Anterior cingulate cortex (tissue), 58 donors: ENCODE measurements around the gene FRS2.

ENCODE experiments used
- DNase-seq, 58 donors: peaks; one replicate each; lab custom pipeline; 2025; lab: John Stamatoyannopoulos, UW

The FRS2 gene

DNA sequence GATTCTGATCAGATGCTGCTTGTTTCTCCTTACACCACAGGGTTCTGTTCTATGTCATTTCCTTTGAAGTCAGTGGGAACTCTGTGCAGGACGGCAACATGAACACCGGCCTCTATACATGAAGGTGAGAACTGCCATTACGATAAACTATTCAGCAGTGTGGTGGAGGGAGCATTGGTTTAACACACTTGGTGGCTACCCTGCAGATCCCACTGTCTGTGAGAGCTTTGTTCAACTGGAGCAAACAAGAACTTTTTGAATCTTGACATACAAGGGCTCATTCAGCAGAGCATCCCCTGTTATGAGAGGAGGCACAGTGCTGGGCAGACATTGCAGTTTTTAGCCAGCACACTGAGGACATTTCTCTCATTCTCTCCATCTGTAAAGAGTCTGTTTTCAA, 10.7 kb upstream of the FRS2 start:
- peak in 27 of 58 donors; percentile 6 to 88 (median 34) for DNase-seq

DNA sequence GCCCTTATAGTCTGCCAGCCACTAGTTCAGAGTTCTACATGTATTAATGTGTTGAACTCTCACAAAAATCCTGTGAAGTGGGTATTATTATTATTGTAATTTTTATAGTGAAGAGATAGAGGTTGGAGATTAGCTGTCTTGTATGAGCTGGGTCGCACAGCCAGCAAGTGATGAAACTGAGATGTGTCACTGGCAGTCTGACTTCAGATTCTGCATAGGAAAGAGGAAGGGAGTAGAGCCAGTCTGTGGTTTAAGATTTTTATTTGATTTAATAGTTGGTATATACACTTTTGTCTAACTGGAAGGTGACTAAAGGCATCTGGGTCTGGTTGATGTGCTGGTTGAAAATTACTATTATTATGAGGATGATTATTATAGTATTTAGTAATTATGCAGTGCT, 5.8 kb upstream of the FRS2 start:
- DNase-seq = no peak

DNA sequence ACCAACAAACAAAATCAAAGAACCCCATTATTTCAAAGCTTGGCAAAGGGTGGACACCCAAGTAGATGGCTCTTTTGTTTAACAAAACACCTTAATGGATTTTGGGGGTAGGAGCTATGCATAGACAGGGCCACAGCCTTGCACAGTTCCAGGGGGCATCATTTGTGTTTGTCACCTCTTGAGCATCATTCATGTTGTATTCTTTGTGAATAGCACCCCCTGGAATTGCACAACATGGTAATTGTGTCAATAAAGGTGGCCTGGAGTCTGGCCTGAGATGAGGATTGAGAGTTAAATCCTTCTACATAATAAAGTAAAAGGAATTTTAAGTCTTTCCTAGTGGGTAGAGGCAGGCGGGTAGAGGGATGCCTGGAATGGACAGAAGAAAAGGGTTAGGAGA, 3.3 kb upstream of the FRS2 start:
- DNase-seq = no peak

DNA sequence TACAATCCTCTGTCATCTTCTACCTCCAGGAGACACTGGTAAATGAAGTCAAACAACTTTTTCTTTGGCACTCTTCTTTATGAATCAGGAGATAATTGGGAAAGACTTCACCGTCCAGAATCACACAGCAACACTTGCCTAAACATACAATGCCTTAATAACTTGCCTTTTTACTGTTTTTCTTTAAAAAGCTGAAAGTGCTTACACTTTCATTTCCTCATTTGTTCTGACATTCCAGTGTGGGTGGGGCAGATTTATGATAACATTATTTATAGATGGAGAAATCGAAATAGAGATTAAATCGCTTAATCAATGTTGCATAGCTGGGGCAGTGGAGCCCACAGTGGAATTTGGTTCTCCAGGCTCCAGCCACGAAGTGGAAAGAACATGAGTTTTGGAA, 2.8 kb upstream of the FRS2 start:
- DNase-seq = no peak

DNA sequence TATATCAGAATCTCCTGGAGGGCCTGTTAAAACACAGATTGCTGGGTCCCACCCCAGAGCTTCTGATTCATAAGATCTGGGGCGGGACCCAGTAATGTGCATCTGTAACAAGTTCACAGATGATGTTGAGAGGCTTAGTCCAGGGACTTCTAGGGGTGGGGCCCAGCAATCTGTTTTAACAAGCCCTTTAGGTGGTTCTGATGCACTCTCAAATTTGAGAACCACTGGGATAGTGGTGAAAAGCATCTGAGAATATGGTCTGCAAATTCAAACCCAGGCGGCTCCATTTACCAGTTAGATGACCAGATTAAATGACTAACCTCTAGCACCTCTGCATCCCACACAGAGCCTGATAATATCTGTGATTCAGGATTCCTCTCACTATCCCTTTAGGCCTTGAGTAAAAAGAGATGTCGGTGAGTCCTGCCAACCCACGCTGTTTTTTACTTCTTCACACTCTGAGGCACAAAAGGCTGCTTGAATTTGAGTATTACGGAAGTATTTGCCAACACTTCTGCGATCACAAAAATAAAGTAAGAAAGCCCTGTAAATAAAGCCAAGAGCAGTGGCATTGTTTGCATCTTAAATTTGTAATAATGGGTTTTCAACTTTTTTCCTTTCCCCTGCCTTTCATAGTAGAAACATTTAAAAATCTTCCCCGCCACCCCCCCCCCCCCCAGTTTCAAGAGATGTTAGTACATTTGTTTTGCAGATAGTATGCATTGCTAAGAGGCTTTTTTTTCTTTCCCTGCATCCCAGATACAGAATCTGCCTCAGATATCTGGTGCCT, 1.8 kb upstream of the FRS2 start:
- no peak for DNase-seq

DNA sequence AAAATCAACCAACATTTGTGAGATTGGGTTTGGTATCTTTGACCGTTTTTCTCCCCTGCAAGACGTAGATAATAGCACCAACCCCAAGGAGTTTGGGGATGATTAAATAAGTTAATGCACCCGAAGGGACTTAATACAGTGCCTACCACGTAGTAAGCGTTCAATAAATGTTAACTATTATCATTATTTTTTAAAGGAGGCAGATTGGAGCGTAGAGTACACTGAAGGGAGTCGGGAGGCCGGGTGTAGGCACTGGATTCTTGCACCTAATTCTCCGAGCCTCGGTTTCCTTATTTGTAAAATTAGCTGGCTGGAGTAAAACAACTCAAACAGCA, 367 bp upstream of the FRS2 start:
- DNase-seq = no peak

DNA sequence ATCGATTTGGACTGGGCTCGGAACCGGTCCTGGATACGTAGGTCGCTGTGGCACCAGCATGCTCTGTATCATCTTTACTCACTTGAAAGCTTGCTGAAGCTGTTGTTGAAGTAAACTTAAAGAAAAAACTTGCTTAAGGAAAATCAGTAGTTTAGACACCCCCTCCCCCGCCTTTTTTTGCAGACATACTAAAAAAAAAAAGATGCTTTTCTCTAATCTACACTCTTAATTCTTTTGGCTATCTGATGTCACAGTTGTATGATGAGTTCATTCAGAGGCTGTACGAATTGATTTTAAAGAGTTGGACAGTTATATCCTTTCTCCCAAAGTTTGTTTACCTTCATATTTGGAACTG, 865 bp downstream of the FRS2 start:
- no peak for DNase-seq

DNA sequence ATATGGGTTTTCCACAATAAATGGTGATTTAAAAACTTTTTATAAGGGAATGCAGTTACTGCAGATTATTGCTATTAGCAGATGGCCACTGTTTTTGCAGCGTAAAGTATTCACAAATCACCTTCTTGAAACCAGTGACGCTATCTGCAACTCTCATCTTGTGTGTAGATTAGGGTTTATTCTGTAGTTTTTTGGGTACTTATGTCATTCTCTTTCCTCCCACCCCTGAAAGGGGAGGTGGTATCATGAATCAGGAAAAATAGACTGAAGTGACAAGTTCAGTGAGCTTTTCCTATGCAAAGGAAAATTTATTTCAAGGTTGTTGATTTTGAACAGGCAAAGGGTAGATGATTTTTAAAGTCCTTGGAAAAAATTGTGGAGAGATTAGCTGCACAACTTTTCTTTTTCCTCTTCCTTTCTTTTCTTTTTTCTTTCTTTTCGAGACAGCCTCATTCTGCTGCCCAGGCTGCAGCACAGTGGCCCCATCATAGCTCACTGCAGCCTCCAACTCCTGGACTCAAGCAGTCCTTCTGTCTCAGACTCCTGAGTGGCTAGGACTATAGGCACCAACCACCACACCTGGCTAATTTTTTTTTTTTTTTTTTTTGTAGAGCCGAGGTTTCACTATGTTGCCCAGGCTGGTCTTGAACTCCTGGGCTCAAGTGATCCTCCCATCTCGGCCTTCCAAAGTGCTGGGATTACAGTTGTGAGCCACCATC, 1.6 kb downstream of the FRS2 start:
- DNase-seq = no peak

DNA sequence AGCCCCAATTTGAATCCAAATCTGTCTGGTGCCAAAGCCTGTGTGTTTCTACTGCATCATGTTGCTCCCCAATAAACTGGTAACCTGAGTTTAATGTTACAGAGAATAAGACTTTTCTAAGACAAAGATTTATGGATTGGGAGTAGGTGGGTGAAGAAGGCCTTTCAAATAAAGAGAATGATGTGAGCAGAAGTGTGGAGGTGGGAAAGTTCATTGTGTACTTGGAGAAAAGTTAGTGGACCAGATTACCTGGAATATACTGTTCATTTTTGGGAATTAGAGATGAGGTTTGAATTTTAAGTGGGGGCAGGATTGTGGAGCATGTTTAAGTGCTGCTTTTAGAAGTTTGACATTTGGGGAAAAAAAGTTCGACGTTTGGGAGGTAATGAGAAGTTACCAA, 3.1 kb downstream of the FRS2 start:
- no peak for DNase-seq

DNA sequence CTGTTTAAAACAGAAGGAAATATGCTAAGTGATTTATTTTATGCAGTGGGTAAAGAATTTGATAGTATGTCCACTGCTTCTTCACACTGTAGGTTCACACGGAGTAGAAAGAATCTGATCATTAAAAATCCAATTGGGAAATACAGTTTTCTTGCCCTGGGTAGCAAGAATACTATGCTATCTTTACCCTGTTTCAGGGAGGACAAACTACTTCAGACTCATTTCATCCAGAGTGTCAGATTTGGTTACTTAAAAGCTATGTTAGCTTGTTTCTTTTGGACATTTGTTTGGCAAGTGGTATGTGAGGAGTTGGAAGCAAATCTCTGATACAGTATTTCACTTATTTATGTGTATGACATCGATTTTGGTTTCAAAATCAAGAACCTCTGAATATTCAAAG, 4.3 kb downstream of the FRS2 start:
- no peak for DNase-seq

DNA sequence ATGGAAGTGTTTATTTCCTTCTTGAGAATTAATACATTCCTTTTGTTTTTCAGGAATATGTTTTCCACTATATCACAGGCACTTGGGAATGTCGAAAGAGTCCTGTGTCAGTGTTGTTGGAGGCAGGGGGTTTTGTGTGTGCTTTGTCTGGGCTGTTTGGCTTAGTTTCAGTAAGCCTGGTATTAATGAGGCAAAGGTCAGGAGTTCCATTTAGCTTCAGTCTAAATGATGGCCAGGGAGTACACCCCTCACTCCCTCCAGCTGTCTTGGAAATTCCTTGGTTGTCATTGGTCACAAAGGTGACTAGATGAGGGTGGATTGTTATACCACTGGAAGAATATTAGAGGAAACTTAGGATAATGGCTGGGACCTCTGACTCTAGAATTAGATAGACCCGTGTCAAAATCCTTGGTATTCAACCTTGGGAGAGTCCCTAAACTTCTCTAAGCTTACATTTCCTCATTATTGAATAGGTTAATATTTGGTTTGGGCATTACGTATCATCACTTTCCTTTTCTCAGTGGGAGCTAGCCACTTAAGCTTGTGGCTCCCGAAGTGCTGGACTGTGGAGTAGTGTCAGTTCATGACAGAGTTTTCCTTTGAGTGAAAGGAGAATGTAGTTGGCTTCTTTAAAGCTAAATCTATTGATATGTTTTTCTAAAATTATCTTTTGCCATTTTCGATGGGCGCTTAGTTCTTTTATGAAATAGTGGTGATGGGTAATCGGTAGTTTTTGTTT, 5.2 kb downstream of the FRS2 start:
- DNase-seq = peak in 1 of 58 donors; percentile 12

DNA sequence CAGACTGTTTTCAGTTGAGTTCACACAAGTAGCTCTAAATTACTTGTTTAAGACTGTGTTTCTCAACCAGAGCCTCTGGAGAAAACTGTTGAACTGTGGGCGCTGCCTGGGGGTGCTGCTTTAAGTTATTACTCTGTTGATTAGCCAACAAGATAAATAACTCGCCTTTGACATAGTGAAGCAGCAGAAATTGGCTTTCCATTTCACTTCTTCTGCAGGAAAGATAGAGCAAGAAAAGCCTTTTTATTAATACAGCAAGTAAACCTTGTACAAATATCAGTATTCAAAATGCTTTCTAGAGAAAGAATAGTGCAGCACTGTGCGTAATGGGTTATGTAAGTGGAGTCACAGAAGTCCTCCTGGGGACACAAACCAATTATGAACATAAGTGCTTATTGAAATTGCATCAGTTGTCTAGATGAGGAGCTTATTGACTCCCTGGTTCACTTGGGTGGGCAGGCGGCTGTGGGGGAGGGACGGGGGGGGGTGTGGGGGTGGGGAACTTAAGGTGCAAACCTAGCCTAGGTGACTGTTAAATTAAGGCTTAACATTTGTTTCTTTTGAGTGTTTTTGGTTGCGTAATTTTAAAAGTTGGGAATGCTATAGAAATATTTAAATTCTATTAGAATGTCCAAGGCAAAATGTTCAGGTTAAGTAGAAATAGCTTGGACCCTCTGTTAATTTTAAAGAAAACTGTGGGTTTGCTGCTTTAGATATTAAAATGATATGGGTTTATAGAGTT, 6.3 kb downstream of the FRS2 start:
- peak in 2 of 58 donors; percentile 4 to 32 for DNase-seq

DNA sequence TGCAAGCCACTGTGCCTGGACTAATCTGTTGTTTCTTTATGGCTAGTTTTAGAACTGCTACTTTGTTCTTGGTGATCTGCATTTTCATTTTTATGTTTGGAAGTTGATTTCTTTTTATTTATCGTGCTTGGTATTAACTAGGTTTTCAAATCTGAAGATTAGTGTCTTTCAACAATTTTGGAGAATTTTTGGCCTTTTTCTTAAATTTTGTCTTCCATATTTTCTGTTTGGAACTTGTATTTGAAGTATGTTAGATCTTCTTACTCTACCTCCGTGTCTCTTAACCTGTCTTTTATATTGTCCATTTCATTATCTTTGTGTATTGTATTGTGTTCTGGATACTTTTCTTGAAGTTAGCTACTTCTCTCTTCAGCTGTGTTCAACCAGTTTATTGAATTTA, 9.5 kb downstream of the FRS2 start:
- no peak for DNase-seq

DNA sequence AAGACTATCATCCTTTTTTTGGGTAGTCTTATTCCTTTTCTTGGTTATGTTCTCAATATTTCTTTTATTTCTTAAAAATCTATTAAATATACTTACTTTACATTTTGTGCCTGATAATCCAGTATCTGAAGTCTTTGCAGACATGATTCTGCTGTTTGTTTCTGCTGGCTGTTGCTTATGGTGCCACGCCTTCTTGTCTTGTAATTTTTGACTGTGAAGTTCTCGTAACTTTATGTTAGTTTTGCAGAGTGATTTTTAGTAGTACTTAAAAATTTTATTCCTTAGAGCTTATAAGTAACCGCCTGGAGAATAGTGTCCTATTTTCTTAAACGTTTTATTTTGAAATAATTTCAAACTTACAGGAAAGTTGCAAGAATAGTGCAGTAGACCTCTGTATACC, 10.5 kb downstream of the FRS2 start:
- DNase-seq = no peak

DNA sequence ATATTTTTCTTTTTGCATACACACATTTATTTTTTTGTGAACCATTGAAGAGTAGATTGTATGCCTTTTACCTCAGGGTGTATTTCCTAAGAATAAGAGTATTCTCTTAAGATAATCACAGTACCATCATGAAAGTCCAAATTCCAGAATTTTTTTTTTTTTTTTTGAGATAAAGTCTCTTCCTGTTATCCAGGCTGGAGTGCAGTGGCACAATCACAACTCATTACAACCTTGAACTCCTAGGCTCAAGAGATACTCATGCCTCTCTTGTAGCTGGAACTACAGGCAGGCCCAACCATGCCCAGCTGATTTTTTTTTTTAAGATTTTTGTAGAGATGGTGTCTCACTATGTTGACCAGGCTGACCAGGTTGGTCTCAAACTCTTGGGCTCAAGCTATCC, 10.9 kb downstream of the FRS2 start:
- no peak for DNase-seq

DNA sequence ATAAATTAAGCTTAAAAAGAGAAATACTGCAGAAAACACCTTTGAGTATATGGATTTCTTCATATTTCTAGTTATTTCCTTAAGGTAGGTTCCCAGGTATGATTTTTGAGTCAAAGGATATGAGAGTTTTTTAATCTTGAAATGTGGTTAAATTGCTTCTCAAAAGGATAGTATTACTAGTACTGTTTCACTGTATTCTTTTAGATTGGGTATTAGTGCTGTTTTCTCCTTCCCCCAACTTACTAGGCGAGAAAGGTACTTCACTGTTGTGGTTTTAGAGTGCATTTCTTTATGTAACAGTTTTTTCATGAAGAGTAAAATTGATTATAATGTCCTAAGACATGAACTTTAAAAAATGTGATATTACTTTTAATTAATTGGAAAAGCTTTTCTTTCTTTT, 13.5 kb downstream of the FRS2 start:
- no peak for DNase-seq

DNA sequence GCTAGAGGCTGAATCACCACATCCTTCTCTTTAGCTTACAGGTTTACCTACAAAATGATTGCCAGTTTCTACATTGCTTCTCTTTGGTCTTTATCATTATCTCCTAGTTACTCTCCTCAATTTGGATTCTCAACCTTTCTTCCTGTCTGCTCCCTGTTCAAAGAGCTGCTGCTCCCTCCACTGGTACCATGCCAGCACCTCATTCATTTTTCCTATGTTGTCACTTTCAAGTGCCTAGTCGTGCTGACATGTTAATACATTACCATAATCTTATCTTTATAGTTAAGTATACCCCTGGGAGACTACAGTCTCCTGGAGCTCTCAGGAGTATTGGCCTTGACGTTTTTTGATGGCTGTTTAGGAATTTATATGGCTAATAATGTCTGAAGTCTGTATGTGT, 14.2 kb downstream of the FRS2 start:
- no peak for DNase-seq

DNA sequence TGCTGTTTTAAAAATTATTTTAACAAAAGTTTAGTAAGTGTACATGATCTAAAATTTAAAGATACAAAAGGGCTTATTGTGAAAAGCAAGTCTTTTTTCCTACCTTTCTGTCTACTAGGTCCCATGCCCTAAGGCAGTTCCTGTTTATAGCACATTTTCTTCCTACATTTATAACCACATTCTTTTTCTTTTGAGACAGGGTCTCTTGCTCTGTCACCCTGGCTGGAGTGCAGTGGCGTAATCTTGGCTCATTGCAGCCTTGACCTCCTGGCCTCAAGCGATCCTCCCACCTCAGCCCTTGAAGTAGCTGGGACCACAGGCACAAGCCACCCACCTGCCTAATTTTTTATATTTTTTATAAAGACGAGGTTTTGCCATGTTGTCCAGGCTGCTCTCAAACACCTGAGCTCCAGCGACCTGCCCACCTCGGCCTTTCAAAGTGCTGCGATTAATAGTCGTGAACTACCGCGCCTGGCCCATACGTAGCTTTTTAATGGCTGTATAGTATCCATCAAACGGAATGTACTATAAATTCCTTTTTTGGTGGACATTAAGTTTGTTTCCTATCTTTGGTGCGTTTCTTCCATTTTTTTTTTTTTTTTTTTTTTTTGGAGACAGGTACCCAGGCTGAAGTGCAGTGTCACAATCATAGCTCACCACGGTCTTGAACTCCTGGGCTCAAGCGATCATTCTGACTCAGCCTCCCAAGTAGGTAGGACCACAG, 20.9 kb downstream of the FRS2 start:
- no peak for DNase-seq

DNA sequence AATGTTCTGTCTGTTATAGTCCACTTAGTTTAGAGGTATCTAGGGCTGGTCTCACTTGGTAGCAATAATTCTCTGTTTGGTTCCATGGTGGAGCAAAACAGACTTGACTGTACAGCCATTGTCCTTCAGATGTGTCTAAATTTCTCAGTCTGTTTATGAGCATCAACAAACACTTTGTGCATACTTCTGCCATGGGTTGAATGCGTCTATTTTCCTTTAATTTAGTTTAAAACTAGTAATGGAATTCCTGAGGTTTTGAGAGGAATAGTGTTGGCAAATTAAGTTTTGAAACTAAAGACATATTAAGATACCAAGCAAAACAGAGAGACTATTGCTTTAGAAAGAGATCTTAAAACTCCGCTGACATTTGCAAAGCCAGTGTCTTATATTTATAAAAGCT, 22.6 kb downstream of the FRS2 start:
- DNase-seq = no peak

DNA sequence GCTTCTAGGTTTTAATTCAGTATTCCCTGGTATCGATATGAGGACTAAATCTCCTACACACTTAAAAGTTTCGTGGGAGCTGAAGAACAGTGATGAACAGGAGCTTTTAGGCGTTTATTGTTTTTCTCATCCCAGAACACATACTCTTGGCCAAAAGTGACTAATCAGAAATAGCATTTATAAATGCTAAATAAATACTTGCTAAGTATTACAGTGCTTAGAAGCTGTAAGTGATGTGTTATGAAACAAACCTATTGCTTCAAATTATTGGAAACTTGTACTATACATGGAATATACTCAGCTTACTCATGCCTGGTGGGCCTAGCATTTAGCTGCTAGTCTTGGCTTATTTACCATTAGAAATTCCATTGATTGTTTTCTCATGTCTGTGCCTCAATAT, 24.9 kb downstream of the FRS2 start:
- no peak for DNase-seq
